ENCODE data around the gene KRTAP10-2. TPM values are rescaled to one million over a fixed set of nuclear protein-coding genes. Genes with fewer than 3 reads are reported as not detected.
A peak's percentile ranks its signal among the peaks of the same experiment; 100 is the strongest.
"Not testable (repeated sequence)": the region's sequence is repeated elsewhere in the genome, so short reads cannot be mapped to it uniquely, and the experiment has no call there.

Gene KRTAP10-2
- total and polyA plus RNA-seq, 2 donors (not counting 1 experiment from before 2014, with no cell fraction given): not detected

GRCh38 chr21:44552681-44553080 is 1.4 kb upstream of the KRTAP10-2 start:
- no peaks in the 10 kb centered on the region for H4K20me1 ChIP-seq (ENCODE audit: control insufficient read depth, extremely low read depth, insufficient read depth, low read length)
- no peak overlapping the region for H3K27ac ChIP-seq (ENCODE audit: insufficient read depth, low read length)
- no peaks in the 10 kb centered on the region for H3K36me3 ChIP-seq (ENCODE audit: control insufficient read depth, insufficient read depth, low read length)
- no peak overlapping the region for H3K4me2 ChIP-seq (ENCODE audit: extremely low read depth, insufficient read depth, low read length)
- H2AFZ ChIP-seq (ENCODE audit: low read length): no peak overlapping the region
- no peaks in the 10 kb centered on the region for H3K9me3 ChIP-seq (ENCODE audit: control insufficient read depth, insufficient read depth, low read depth, low read length)
- H3K4me3 ChIP-seq (replicated peaks in 1 of 4; ENCODE audit: control extremely low read depth in 1 of 4, insufficient read depth in 1 of 4, low read depth in 3 of 4, low read length in 4 of 4): no peak overlapping the region
- no peak overlapping the region for H3K9ac ChIP-seq (ENCODE audit: insufficient read depth, low read length)
- no peaks in the 10 kb centered on the region for H3K79me2 ChIP-seq (ENCODE audit: control insufficient read depth, insufficient read depth, low read length)
- H3K4me1 ChIP-seq (ENCODE audit: control insufficient read depth, extremely low read depth, insufficient read depth, low read length): no peaks in the 10 kb centered on the region
- H3K27me3 ChIP-seq (ENCODE audit: control insufficient read depth, insufficient read depth, low read length): no peaks in the 10 kb centered on the region
- DNase-seq (ENCODE audit: low read depth in 2 of 2): no peak
- no peak for TF ChIP-seq EZH2 (IDR thresholded peaks at IDR 0.05; ENCODE audit: low read length, missing control alignments)
- TF ChIP-seq CTCF (conservative IDR thresholded peaks at IDR 0.05 in 1 of 2, IDR thresholded peaks at IDR 0.05 in 1 of 2; ENCODE audit: low read depth in 1 of 2, low read length in 2 of 2): no peak

GRCh38 chr21:44552136-44552535 is 831 bp upstream of the KRTAP10-2 start:
- TF ChIP-seq CTCF (conservative IDR thresholded peaks at IDR 0.05 in 1 of 2, IDR thresholded peaks at IDR 0.05 in 1 of 2; ENCODE audit: low read depth in 1 of 2, low read length in 2 of 2): no peak
- no peak for TF ChIP-seq EZH2 (IDR thresholded peaks at IDR 0.05; ENCODE audit: low read length, missing control alignments)
- H3K9ac ChIP-seq (ENCODE audit: insufficient read depth, low read length): no peak overlapping the region
- H3K4me3 ChIP-seq (replicated peaks in 1 of 4; ENCODE audit: control extremely low read depth in 1 of 4, insufficient read depth in 1 of 4, low read depth in 3 of 4, low read length in 4 of 4): no peak overlapping the region
- no peak overlapping the region for H2AFZ ChIP-seq (ENCODE audit: low read length)
- no peak overlapping the region for H3K27ac ChIP-seq (ENCODE audit: insufficient read depth, low read length)
- no peak overlapping the region for H3K4me2 ChIP-seq (ENCODE audit: extremely low read depth, insufficient read depth, low read length)
- H3K9me3 ChIP-seq (ENCODE audit: control insufficient read depth, insufficient read depth, low read depth, low read length): no peaks in the 10 kb centered on the region
- H4K20me1 ChIP-seq (ENCODE audit: control insufficient read depth, extremely low read depth, insufficient read depth, low read length): no peaks in the 10 kb centered on the region
- no peaks in the 10 kb centered on the region for H3K4me1 ChIP-seq (ENCODE audit: control insufficient read depth, extremely low read depth, insufficient read depth, low read length)
- H3K27me3 ChIP-seq (ENCODE audit: control insufficient read depth, insufficient read depth, low read length): no peaks in the 10 kb centered on the region
- H3K79me2 ChIP-seq (ENCODE audit: control insufficient read depth, insufficient read depth, low read length): no peaks in the 10 kb centered on the region
- no peak for DNase-seq (ENCODE audit: low read depth in 2 of 2)
- no peaks in the 10 kb centered on the region for H3K36me3 ChIP-seq (ENCODE audit: control insufficient read depth, insufficient read depth, low read length)

- DNase-seq (ENCODE audit: low read depth in 2 of 2): peak in 1 of 2 donors; percentile 3
- H3K36me3 ChIP-seq (ENCODE audit: control insufficient read depth, insufficient read depth, low read length): no peaks in the 10 kb centered on the region
- no peak overlapping the region for H3K27ac ChIP-seq (ENCODE audit: insufficient read depth, low read length)
- H3K27me3 ChIP-seq (ENCODE audit: control insufficient read depth, insufficient read depth, low read length): no peaks in the 10 kb centered on the region
- no peak overlapping the region for H3K4me3 ChIP-seq (replicated peaks in 1 of 4; ENCODE audit: control extremely low read depth in 1 of 4, insufficient read depth in 1 of 4, low read depth in 3 of 4, low read length in 4 of 4)
- H4K20me1 ChIP-seq (ENCODE audit: control insufficient read depth, extremely low read depth, insufficient read depth, low read length): no peaks in the 10 kb centered on the region
- no peaks in the 10 kb centered on the region for H3K79me2 ChIP-seq (ENCODE audit: control insufficient read depth, insufficient read depth, low read length)
- H3K4me1 ChIP-seq (ENCODE audit: control insufficient read depth, extremely low read depth, insufficient read depth, low read length): no peaks in the 10 kb centered on the region
- H3K9ac ChIP-seq (ENCODE audit: insufficient read depth, low read length): no peak overlapping the region
- no peaks in the 10 kb centered on the region for H3K9me3 ChIP-seq (ENCODE audit: control insufficient read depth, insufficient read depth, low read depth, low read length)
- TF ChIP-seq EZH2 (IDR thresholded peaks at IDR 0.05; ENCODE audit: low read length, missing control alignments) (no peak), CTCF (conservative IDR thresholded peaks at IDR 0.05 in 1 of 2, IDR thresholded peaks at IDR 0.05 in 1 of 2; ENCODE audit: low read depth in 1 of 2, low read length in 2 of 2) (no peak)
- no peak overlapping the region for H2AFZ ChIP-seq (ENCODE audit: low read length)
- no peak overlapping the region for H3K4me2 ChIP-seq (ENCODE audit: extremely low read depth, insufficient read depth, low read length)
These were observed 498 bp downstream of the KRTAP10-2 start for GRCh38 chr21:44550807-44551206.

- not testable (repeated sequence) for H3K4me3 ChIP-seq (replicated peaks in 1 of 4; ENCODE audit: control extremely low read depth in 1 of 4, insufficient read depth in 1 of 4, low read depth in 3 of 4, low read length in 4 of 4); H3K9ac ChIP-seq (ENCODE audit: insufficient read depth, low read length); H2AFZ ChIP-seq (ENCODE audit: low read length); H3K4me1 ChIP-seq (ENCODE audit: control insufficient read depth, extremely low read depth, insufficient read depth, low read length); H3K27me3 ChIP-seq (ENCODE audit: control insufficient read depth, insufficient read depth, low read length); H3K79me2 ChIP-seq (ENCODE audit: control insufficient read depth, insufficient read depth, low read length); H3K27ac ChIP-seq (ENCODE audit: insufficient read depth, low read length); H4K20me1 ChIP-seq (ENCODE audit: control insufficient read depth, extremely low read depth, insufficient read depth, low read length); H3K4me2 ChIP-seq (ENCODE audit: extremely low read depth, insufficient read depth, low read length); DNase-seq (ENCODE audit: low read depth in 2 of 2); H3K9me3 ChIP-seq (ENCODE audit: control insufficient read depth, insufficient read depth, low read depth, low read length); H3K36me3 ChIP-seq (ENCODE audit: control insufficient read depth, insufficient read depth, low read length)
These were observed 1.0 kb downstream of the KRTAP10-2 start for GRCh38 chr21:44550285-44550684.

Measured in fibroblast of lung (primary cell).